Smooth muscle cell (in vitro differentiated cells): Measurements from ENCODE around the gene TTC23L. TPM values are rescaled to one million over a fixed set of nuclear protein-coding genes. Genes with fewer than 3 reads are reported as not detected.

ENCODE experiments used
- DNase-seq: peaks from one replicate; lab custom pipeline; 2025; ENCODE audit not compliant: unreplicated experiment; lab: John Stamatoyannopoulos, UW
- H2AFZ ChIP-seq: fragments of 200-600 bp; sonication (generic); 2 replicates; pipeline ENCODE4 v1.6.0; 2016; ENCODE audit warnings: antibody characterized with exemption, low read depth, mild to moderate bottlenecking
- H3F3A ChIP-seq: fragments of 200-600 bp; sonication (generic); 2 replicates; pipeline ENCODE4 v1.6.0; 2017; ENCODE audit warnings: antibody characterized with exemption, low read depth
- H3K27ac ChIP-seq: fragments of 200-600 bp; sonication (generic); 2 replicates; pipeline ENCODE4 v1.5.1; 2016; ENCODE audit warnings: low read depth, mild to moderate bottlenecking
- H3K27me3 ChIP-seq: fragments of 200-600 bp; sonication (generic); 2 replicates; pipeline ENCODE4 v1.6.1; 2016; ENCODE audit warnings: low read depth, mild to moderate bottlenecking
- H3K36me3 ChIP-seq: fragments of 200-600 bp; sonication (generic); 2 replicates; pipeline ENCODE4 v1.5.1; 2016; ENCODE audit warnings: low read depth
- H3K4me1 ChIP-seq: fragments of 200-600 bp; sonication (generic); 2 replicates; pipeline ENCODE4 v1.5.1; 2016; ENCODE audit warnings: low read depth
- H3K4me2 ChIP-seq: fragments of 200-600 bp; sonication (generic); 2 replicates; pipeline ENCODE4 v1.6.0; 2016; ENCODE audit warnings: mild to moderate bottlenecking
- H3K4me3 ChIP-seq: fragments of 200-600 bp; sonication (generic); 2 replicates; pipeline ENCODE4 v1.5.1; 2016; ENCODE audit warnings: mild to moderate bottlenecking
- H3K79me2 ChIP-seq: fragments of 200-600 bp; sonication (generic); 2 replicates; pipeline ENCODE4 v1.6.0; 2016; ENCODE audit warnings: low read depth, mild to moderate bottlenecking
- H3K9ac ChIP-seq: fragments of 200-600 bp; sonication (generic); 2 replicates; pipeline ENCODE4 v1.6.0; 2016; ENCODE audit warnings: low read depth
- H3K9me3 ChIP-seq: fragments of 200-600 bp; sonication (generic); replicated peaks from 2 replicates; pipeline ENCODE4 v1.5.1; 2016; ENCODE audit warnings: low read depth
- H4K20me1 ChIP-seq: fragments of 200-600 bp; sonication (generic); 2 replicates; pipeline ENCODE4 v1.6.0; 2016; ENCODE audit warnings: low read depth
- WGBS: methylation state at CpG from one replicate; pipeline ENCODE4 v1.1.7; 2016; ENCODE audit warnings: low lambda C conversion rate; 5-methylcytosine and 5-hydroxymethylcytosine counted together
- polyA plus RNA-seq: library from polyadenylated mRNA; unstranded; fragments of >200 nt; fragmentation: Nextera tagmentation; extraction: Ambion mirVana; gene quantifications from 2 replicates; pipeline ENCODE4 v1.2.1, GENCODE V29; 2016
- total RNA-seq: library from RNA; depleted of rRNA; stranded (reverse); fragments of >200 nt; gene quantifications from 2 replicates; pipeline ENCODE4 v1.2.3, GENCODE V29; 2014
- TF ChIP-seq, protein P1 (sequence below): fragments of 200-600 bp; sonication (generic); IDR thresholded peaks from 2 replicates; pipeline ENCODE4 v1.5.1; 2017; ENCODE audit warnings: borderline replicate concordance, mild to moderate bottlenecking, antibody characterized with exemption; ENCODE audit not compliant: insufficient read depth, poor library complexity, severe bottlenecking

Gene TTC23L
- total and polyA plus RNA-seq, 2 experiments from 2014 or later = 0.04 to 0.08 TPM

DNA sequence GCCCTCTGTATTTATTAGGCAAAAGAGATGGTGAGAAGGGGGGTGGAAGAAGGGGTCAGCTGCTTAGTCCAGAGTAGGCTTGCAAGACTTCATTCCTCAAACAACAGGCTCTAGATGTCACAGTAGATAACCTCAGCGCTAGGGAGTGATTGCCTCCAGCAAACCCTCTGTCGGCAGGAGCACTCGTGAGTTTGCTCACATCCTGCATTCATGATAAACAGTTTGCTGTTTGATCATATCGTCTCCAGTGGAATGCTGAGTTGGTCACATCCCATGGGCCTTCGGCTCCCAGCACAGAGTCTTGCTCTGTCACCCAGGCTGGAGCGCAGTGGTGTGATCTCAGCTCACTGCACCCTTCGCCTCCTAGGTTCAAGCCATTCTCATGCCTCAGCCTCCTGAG is 3.6 kb downstream of the TTC23L start:
- Histone ChIP-seq H3K27ac (no peak overlapping the region), H3K4me1 (no peaks in the 10 kb centered on the region), H3K79me2 (no peaks in the 10 kb centered on the region), H3K27me3 (no peaks in the 10 kb centered on the region), H3K9ac (no peak overlapping the region), H2AFZ (no peak overlapping the region), H4K20me1 (no peaks in the 10 kb centered on the region), H3K4me2 (no peak overlapping the region), H3K36me3 (no peaks in the 10 kb centered on the region), H3K4me3 (no peak overlapping the region), H3K9me3 (no peaks in the 10 kb centered on the region), H3F3A (peaks cover 6% of the 10 kb centered on the region)
- 67% methylated on average over 7 of the region's 7 CpGs for WGBS
- TF ChIP-seq, protein P1, sequence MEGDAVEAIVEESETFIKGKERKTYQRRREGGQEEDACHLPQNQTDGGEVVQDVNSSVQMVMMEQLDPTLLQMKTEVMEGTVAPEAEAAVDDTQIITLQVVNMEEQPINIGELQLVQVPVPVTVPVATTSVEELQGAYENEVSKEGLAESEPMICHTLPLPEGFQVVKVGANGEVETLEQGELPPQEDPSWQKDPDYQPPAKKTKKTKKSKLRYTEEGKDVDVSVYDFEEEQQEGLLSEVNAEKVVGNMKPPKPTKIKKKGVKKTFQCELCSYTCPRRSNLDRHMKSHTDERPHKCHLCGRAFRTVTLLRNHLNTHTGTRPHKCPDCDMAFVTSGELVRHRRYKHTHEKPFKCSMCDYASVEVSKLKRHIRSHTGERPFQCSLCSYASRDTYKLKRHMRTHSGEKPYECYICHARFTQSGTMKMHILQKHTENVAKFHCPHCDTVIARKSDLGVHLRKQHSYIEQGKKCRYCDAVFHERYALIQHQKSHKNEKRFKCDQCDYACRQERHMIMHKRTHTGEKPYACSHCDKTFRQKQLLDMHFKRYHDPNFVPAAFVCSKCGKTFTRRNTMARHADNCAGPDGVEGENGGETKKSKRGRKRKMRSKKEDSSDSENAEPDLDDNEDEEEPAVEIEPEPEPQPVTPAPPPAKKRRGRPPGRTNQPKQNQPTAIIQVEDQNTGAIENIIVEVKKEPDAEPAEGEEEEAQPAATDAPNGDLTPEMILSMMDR = no peak
- DNase-seq = no peak

DNA sequence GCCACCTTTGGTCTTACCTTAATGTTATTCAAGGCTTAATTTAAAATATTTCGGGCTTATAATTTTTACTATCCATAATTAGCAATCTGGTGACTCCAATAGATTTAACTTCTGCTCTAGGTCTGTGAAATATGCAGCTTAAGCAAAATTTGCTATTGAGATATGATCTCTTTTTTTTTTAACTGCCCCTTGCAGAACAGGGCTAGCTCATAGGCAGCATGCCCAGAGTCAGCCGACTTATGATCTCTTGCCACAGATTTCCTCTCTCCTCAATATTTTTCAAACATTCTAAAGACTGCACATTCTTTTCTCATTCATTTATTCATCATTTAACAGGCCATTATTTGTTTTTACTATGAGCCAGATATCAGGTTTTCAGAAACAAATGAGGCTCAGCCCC is 4.5 kb downstream of the TTC23L start:
- no peak overlapping the region for H3K4me2 ChIP-seq
- no peak overlapping the region for H3K9ac ChIP-seq
- H3K79me2 ChIP-seq = no peaks in the 10 kb centered on the region
- H3K9me3 ChIP-seq = no peaks in the 10 kb centered on the region
- no peak overlapping the region for H3K4me3 ChIP-seq
- H4K20me1 ChIP-seq = no peaks in the 10 kb centered on the region
- no peaks in the 10 kb centered on the region for H3K4me1 ChIP-seq
- H3F3A ChIP-seq = peaks cover 2% of the 10 kb centered on the region
- TF ChIP-seq, protein P1 = no peak
- WGBS = 96% methylated on average over 2 of the region's 2 CpGs
- no peak for DNase-seq
- no peaks in the 10 kb centered on the region for H3K27me3 ChIP-seq
- H3K36me3 ChIP-seq = no peaks in the 10 kb centered on the region
- no peak overlapping the region for H2AFZ ChIP-seq
- no peak overlapping the region for H3K27ac ChIP-seq

DNA sequence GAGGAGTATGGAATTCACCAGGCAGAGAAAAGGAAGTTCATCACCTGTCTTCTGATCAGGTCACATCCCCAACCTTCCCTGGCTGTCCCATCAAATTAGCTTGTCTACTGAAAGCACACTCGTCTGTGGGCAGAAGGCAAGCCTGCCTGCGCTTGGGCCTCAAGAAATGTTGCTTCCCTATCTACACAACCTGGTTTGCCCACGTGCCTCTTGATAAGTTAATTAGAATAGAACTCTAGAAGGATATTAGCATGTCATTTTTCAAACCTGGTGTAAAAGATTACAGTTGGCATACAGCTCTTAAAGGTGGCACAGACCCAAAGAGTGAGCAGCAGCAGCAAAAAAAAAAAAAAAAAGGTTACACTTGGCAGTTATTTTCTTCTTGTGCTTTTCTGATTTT is 5.1 kb downstream of the TTC23L start:
- no peaks in the 10 kb centered on the region for H4K20me1 ChIP-seq
- no peak for DNase-seq
- H3K4me1 ChIP-seq = no peaks in the 10 kb centered on the region
- H3K79me2 ChIP-seq = no peaks in the 10 kb centered on the region
- no peaks in the 10 kb centered on the region for H3K27me3 ChIP-seq
- no peak overlapping the region for H3K4me3 ChIP-seq
- no peak overlapping the region for H3K27ac ChIP-seq
- 89% methylated on average over 3 of the region's 3 CpGs for WGBS
- no peaks in the 10 kb centered on the region for H3K36me3 ChIP-seq
- TF ChIP-seq, protein P1 = no peak
- no peaks in the 10 kb centered on the region for H3F3A ChIP-seq
- H2AFZ ChIP-seq = no peak overlapping the region
- H3K4me2 ChIP-seq = no peak overlapping the region
- no peaks in the 10 kb centered on the region for H3K9me3 ChIP-seq
- H3K9ac ChIP-seq = no peak overlapping the region

DNA sequence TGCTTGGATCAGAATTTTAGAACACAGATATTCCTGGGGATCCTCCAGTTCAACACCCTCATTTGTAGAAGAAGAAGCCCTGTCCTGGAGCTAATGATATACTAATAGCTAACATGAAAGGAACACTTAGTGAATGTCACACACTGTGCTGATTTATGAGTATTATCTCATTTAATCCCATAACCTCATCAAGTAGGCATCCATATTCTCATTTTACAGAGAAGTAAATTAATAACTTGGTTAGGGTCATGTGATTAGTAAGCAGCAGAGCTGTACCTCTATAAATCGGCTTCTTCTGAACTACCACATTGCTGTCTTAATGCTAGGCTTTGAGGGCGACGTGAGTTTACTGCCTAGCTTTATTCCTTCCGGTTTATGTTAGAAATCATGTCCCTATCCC is 6.0 kb downstream of the TTC23L start:
- 67% methylated on average over 4 of the region's 4 CpGs for WGBS
- Histone ChIP-seq H4K20me1 (no peaks in the 10 kb centered on the region), H3K9ac (no peak overlapping the region), H2AFZ (no peak overlapping the region), H3K36me3 (no peaks in the 10 kb centered on the region), H3K27me3 (no peaks in the 10 kb centered on the region), H3K4me1 (no peaks in the 10 kb centered on the region), H3K27ac (no peak overlapping the region), H3K4me2 (no peak overlapping the region), H3K4me3 (no peak overlapping the region), H3F3A (no peaks in the 10 kb centered on the region), H3K9me3 (no peaks in the 10 kb centered on the region), H3K79me2 (no peaks in the 10 kb centered on the region)
- TF ChIP-seq, protein P1 = no peak
- no peak for DNase-seq
